Natural killer cell (primary cell): ENCODE data around the gene TPRN. TPM values are rescaled to one million over a fixed set of nuclear protein-coding genes. Genes with fewer than 3 reads are reported as not detected.

Experiments used
- ATAC-seq, 3 donors: fragments of 150-1000 bp in 2 of 3; fragments of 200-7000 bp in 1 of 3; cut with Tn5 transposase; 1 replicate in 1 of 3; 2 replicates in 2 of 3; pipeline ENCODE4 v1.10.0; 2021; ENCODE audit warnings: mild to moderate bottlenecking in 2 of 3, moderate library complexity in 2 of 3
- DNase-seq, 2 donors: peaks; one replicate each; pipeline versions ENCODE4 v3.0.0 to v3.0.0-alpha.2; 2013 to 2021; ENCODE audit warnings: mixed read lengths in 1 of 2
- H3K27ac ChIP-seq: one replicate; pipeline ENCODE4 v1.5.1; 2013; ENCODE audit warnings: mild to moderate bottlenecking, low read length
- H3K27me3 ChIP-seq: one replicate; pipeline ENCODE4 v1.6.1; 2013; ENCODE audit warnings: low read length; ENCODE audit not compliant: control insufficient read depth, insufficient read depth
- H3K36me3 ChIP-seq: one replicate; pipeline ENCODE4 v1.6.1; 2013; ENCODE audit warnings: low read length; ENCODE audit not compliant: control insufficient read depth, insufficient read depth
- H3K4me1 ChIP-seq: one replicate; pipeline ENCODE4 v1.6.1; 2013; ENCODE audit warnings: low read length; ENCODE audit not compliant: control insufficient read depth, insufficient read depth
- H3K4me3 ChIP-seq: one replicate; pipeline ENCODE4 v1.5.1; 2013; ENCODE audit warnings: low read length
- H3K9me3 ChIP-seq: one replicate; pipeline ENCODE4 v1.6.1; 2013; ENCODE audit warnings: low read length; ENCODE audit not compliant: control insufficient read depth, insufficient read depth
- H3K27ac Mint-ChIP-seq, 2 donors: one replicate each; pipeline ENCODE4 v1.8.0; 2022; ENCODE audit warnings: mild to moderate bottlenecking in 2 of 2, mixed read lengths in 2 of 2, moderate library complexity in 1 of 2
- H3K27me3 Mint-ChIP-seq, 2 donors: one replicate each; pipeline ENCODE4 v1.8.0; 2022; ENCODE audit warnings: low read depth in 2 of 2, mixed read lengths in 2 of 2
- H3K36me3 Mint-ChIP-seq: one replicate; pipeline ENCODE4 v1.8.0; 2022; ENCODE audit warnings: mixed read lengths
- H3K4me1 Mint-ChIP-seq, 2 donors: one replicate each; pipeline ENCODE4 v1.8.0; 2022; ENCODE audit warnings: mixed read lengths in 2 of 2
- H3K4me3 Mint-ChIP-seq: one replicate; pipeline ENCODE4 v1.8.0; 2022; ENCODE audit warnings: mild to moderate bottlenecking, moderate library complexity, mixed read lengths
- H3K9me3 Mint-ChIP-seq, 2 donors: one replicate each; pipeline ENCODE4 v1.8.0; 2022; ENCODE audit warnings: mixed read lengths in 2 of 2
- WGBS: methylation state at CpG from one replicate; pipeline ENCODE4 v1.1.7; 2013; ENCODE audit warnings: missing lambda C conversion rate; ENCODE audit not compliant: insufficient coverage; 5-methylcytosine and 5-hydroxymethylcytosine counted together
- intact Hi-C: fragments of 100-400 bp; cut with micrococcal nuclease; formaldehyde crosslinking; loops from one replicate; pipeline ENCODE4 v1.14.2; 2022
- total RNA-seq, 4 donors: library from RNA; stranded (reverse); fragments of 120-200 nt in 1 of 4; gene quantifications; one replicate each; pipeline versions ENCODE4 v1.2.3 to v1.2.4, GENCODE V29; 2013 to 2022
- TF ChIP-seq, protein P1 (sequence below): fragments of 200-600 bp; IDR thresholded peaks from one replicate; pipeline ENCODE4 v1.8.0; 2022; ENCODE audit warnings: antibody characterized with exemption

The TPRN gene
- total RNA-seq, 3 donors from 2014 or later (not counting 1 experiment from before 2014, with no cell fraction given), result 8.2 to 10.6 (median 8.4) TPM

DNA sequence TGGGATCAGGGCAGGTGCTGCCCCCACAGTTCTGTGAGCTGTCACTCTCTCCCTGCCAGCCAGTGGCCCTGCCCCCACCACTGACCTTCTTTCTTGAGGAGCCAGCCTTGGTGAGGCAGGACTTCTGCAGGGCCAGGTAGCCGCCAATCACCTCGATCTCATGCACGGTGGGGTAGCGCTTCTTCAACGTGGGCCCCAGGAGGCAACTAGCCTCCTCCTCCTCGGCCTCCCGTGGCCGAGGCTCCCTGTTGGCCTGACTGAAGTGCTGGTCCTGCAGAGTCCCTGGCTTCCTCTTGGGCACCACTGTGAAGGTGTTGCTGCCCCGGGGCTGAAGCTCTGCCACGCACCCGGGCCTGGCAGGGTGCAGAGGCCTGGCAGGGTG, 1.6 kb downstream of the TPRN start:
- Histone ChIP-seq H3K9me3 (no peaks in the 10 kb centered on the region), H3K4me3 (no peak overlapping the region), H3K36me3 (no peaks in the 10 kb centered on the region), H3K27me3 (no peaks in the 10 kb centered on the region), H3K27ac (no peak overlapping the region), H3K4me1 (peaks cover 25% of the 10 kb centered on the region)
- Mint-ChIP-seq H3K27ac (no peak overlapping the region), H3K4me3 (no peak overlapping the region), H3K9me3 (no peaks in the 10 kb centered on the region), H3K4me1 (peaks cover 5 to 24% of the 10 kb centered on the region in 2 donors), H3K27me3 (no peaks in the 10 kb centered on the region), H3K36me3 (no peaks in the 10 kb centered on the region)
- no peak for DNase-seq
- intact Hi-C loops, result no loop called here
- TF ChIP-seq, protein P1, sequence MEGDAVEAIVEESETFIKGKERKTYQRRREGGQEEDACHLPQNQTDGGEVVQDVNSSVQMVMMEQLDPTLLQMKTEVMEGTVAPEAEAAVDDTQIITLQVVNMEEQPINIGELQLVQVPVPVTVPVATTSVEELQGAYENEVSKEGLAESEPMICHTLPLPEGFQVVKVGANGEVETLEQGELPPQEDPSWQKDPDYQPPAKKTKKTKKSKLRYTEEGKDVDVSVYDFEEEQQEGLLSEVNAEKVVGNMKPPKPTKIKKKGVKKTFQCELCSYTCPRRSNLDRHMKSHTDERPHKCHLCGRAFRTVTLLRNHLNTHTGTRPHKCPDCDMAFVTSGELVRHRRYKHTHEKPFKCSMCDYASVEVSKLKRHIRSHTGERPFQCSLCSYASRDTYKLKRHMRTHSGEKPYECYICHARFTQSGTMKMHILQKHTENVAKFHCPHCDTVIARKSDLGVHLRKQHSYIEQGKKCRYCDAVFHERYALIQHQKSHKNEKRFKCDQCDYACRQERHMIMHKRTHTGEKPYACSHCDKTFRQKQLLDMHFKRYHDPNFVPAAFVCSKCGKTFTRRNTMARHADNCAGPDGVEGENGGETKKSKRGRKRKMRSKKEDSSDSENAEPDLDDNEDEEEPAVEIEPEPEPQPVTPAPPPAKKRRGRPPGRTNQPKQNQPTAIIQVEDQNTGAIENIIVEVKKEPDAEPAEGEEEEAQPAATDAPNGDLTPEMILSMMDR, result no peak
- WGBS, result 94% methylated on average over 11 of the region's 11 CpGs
- no peak for ATAC-seq

DNA sequence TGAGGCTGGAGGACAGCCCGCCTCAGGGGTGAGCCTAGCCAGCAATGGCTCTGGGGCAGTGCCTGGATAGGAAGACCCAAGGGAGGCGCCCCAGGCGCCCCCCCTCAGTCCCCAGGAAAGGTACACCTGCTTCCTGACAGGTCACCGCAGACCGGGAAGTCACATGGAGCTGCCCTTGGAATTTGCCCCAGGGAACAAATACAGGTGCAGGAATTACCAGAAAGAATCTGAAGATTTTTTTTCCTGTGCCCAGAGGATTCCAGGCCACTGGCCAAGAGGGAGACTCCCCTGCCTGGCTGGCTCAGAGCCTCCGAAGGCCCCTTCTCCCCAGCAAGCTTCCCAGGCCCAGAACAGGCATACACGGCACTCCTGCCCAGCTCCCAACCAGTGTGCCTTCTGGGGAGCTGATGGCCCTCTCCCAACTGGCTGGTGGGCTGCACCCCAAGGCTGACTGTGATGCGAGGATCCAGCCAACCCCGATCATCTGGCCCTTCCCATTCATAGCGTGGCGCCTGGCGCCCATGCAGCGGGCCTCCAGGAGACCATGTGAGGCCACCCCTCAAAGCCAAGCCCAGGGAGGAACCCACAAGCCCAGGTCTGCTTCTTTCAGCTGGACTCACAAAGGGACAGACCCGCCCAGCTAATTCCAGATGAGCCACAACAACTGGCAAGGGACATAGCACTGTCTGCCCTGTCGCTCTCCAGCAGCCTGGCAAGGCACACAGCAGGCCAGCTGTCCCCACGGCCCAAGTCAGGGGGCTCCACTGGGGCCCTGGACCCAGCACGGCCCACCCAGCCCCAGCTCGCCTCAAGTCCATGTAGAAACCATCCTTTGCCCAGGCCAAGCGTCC, 2.3 kb downstream of the TPRN start:
- Histone ChIP-seq H3K9me3 (no peaks in the 10 kb centered on the region), H3K4me1 (peaks cover 23% of the 10 kb centered on the region), H3K27me3 (no peaks in the 10 kb centered on the region), H3K36me3 (no peaks in the 10 kb centered on the region), H3K4me3 (no peak overlapping the region), H3K27ac (no peak overlapping the region)
- H3K27ac Mint-ChIP-seq, result no peak overlapping the region
- peaks cover 5 to 23% of the 10 kb centered on the region in 2 donors for H3K4me1 Mint-ChIP-seq
- ATAC-seq, result no peak
- no peaks in the 10 kb centered on the region for H3K36me3 Mint-ChIP-seq
- no peak for DNase-seq
- TF ChIP-seq, protein P1, result no peak
- H3K4me3 Mint-ChIP-seq, result peak overlapping the region; percentile 25
- H3K27me3 Mint-ChIP-seq, result no peaks in the 10 kb centered on the region
- intact Hi-C loops, result no loop called here
- no peaks in the 10 kb centered on the region for H3K9me3 Mint-ChIP-seq
- WGBS, result 96% methylated on average over 19 of the region's 19 CpGs

DNA sequence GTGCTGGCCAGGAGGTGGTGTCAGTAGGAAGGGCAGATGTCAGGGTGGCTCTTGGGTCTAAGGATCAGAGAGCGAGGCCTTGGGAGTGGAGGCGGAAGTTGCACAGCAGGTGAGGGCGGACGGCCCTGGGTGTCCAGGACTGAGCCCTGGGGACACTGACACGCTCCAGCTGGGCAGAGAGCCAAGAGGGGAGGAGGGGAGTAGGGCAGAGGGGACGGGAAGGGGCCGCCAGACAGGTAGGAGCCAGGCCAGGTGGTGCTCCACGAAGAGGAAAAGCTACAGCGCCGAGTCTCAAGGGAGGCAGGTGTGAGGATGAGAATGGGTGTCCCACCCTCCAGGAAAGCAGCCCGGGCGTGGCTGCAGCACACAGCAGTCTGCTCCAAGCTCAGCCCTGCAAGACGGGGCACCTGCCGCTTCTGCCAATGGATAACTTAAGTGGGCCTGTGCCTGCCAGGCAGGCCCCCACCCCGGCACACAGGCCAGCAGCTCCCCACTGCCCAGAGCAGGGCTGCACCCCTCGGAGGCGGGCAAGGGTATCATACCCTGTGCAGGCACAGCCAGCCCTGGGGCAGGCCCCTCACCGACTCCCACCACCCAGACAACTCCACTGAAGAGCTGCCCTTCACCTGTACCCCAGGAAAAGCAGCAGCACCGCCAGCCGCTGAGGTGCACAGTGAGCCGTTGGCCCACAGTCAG, 4.9 kb downstream of the TPRN start:
- Histone ChIP-seq H3K27me3 (no peaks in the 10 kb centered on the region), H3K4me3 (no peak overlapping the region), H3K27ac (no peak overlapping the region), H3K36me3 (peaks cover 6% of the 10 kb centered on the region), H3K4me1 (peaks cover 14% of the 10 kb centered on the region), H3K9me3 (no peaks in the 10 kb centered on the region)
- Mint-ChIP-seq H3K9me3 (no peaks in the 10 kb centered on the region), H3K4me3 (no peak overlapping the region), H3K27me3 (no peaks in the 10 kb centered on the region), H3K36me3 (no peaks in the 10 kb centered on the region), H3K27ac (no peak overlapping the region), H3K4me1 (peaks cover 0 to 19% of the 10 kb centered on the region in 2 donors)
- DNase-seq (no peak), ATAC-seq (no peak)
- 96% methylated on average over 21 of the region's 21 CpGs for WGBS
- TF ChIP-seq, protein P1, result no peak
- intact Hi-C loops, result no loop called here
